Measurements from ENCODE around the gene HTR2C.

HTR2C gene

DNA sequence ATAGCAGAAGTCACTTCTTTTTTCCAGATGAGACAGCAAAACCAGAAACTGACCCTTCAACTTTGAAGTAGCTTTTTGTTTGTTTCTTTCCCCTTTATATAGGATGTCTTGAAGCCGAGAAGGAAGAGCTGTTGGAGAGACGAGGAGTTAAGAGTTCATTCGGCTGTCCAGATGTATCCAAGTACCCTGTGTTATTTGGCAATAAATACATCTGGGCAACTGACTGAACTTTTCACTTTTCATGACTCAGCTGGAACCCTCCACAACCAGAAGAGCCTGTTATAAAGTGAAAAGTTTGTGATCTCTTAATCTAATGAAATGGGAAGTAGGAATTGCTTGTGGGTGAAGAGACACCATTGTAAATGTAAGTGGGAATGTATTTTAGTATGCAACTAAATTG is 131.2 kb downstream of the HTR2C start:
- Histone ChIP-seq H3K4me3 (ENCODE audit: low read length) (no peak overlapping the region), H3K36me3 (ENCODE audit: control insufficient read depth, low read depth, low read length) (no peaks in the 10 kb centered on the region), H3K27me3 (ENCODE audit: control insufficient read depth, insufficient read depth, low read length) (no peaks in the 10 kb centered on the region), H3K4me1 (ENCODE audit: control insufficient read depth, low read depth, low read length) (no peaks in the 10 kb centered on the region), H3K9me3 (ENCODE audit: control insufficient read depth, low read depth, low read length) (no peaks in the 10 kb centered on the region), H3K27ac (ENCODE audit: low read length) (no peak overlapping the region), H3K9ac (ENCODE audit: low read length) (no peak overlapping the region)

DNA sequence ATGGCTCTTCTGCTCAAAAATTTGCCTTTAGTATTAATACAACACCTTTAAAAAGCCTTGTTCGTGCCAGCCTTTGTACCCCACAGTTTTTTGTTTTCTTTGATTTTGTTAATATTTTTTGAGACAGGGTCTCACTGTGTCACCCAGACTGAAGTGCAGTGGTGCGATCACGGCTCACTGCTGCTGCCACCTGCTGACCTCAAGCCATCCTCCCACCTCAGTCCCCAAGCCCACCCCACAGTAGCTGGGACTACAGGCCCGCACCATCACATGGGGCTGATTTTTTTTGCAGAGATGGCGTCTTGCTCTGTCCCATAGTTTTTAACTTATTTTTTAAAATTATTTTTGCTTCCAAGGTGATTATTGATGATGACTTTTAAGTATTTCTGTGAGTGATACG is 134.0 kb downstream of the HTR2C start:
- Histone ChIP-seq H3K27ac (ENCODE audit: low read length) (no peak overlapping the region), H3K9ac (ENCODE audit: low read length) (no peak overlapping the region), H3K27me3 (ENCODE audit: control insufficient read depth, insufficient read depth, low read length) (no peaks in the 10 kb centered on the region), H3K4me1 (ENCODE audit: control insufficient read depth, low read depth, low read length) (no peaks in the 10 kb centered on the region), H3K36me3 (ENCODE audit: control insufficient read depth, low read depth, low read length) (no peaks in the 10 kb centered on the region), H3K4me3 (ENCODE audit: low read length) (no peak overlapping the region), H3K9me3 (ENCODE audit: control insufficient read depth, low read depth, low read length) (no peaks in the 10 kb centered on the region)

DNA sequence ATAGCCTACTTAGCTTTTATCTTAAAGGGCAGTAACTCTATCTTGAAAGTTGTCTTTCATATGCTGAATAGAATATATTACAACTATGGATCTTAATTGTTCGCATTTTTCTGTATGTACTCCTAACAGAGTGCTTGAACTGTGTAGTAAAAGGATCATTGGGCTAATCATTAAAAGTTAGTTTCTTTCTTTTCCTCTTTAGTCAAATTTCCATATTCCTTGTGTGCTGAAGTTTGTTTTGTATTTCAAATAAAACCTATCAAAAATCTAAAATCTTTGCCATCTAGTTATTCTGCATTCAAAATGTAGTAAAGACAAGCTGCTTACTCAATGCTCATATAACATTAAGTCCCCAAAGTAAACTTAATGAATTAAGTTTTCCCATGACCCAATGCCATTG is 182.7 kb downstream of the HTR2C start:
- Histone ChIP-seq H3K4me1 (ENCODE audit: control insufficient read depth, low read depth, low read length) (peaks cover 8% of the 10 kb centered on the region), H3K27me3 (ENCODE audit: control insufficient read depth, insufficient read depth, low read length) (no peaks in the 10 kb centered on the region), H3K4me3 (ENCODE audit: low read length) (no peak overlapping the region), H3K9ac (ENCODE audit: low read length) (no peak overlapping the region), H3K27ac (ENCODE audit: low read length) (no peak overlapping the region), H3K9me3 (ENCODE audit: control insufficient read depth, low read depth, low read length) (peaks cover 5% of the 10 kb centered on the region), H3K36me3 (ENCODE audit: control insufficient read depth, low read depth, low read length) (no peaks in the 10 kb centered on the region)

DNA sequence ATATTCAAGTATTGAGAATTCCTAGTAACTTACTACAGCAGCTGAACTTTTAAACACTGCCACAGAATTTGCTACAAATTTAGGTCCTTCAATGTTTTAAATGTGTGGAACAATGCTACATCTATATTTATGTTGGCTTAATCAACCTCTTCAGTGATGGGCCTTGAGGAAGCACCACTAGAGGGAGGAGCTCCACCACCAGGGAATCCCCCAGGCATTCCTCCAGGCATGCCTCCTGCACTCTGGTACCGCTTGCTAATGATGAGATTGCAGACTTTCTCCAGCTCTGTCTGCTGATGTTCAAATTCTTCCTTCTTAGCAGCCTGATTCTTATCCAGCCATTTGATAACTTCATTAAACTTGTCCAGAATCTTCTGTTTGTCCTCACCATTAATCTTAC is 190.8 kb downstream of the HTR2C start:
- Histone ChIP-seq H3K4me3 (ENCODE audit: low read length) (no peak overlapping the region), H3K27me3 (ENCODE audit: control insufficient read depth, insufficient read depth, low read length) (no peaks in the 10 kb centered on the region), H3K9ac (ENCODE audit: low read length) (no peak overlapping the region), H3K36me3 (ENCODE audit: control insufficient read depth, low read depth, low read length) (no peaks in the 10 kb centered on the region), H3K9me3 (ENCODE audit: control insufficient read depth, low read depth, low read length) (peaks cover 5% of the 10 kb centered on the region), H3K4me1 (ENCODE audit: control insufficient read depth, low read depth, low read length) (peaks cover 16% of the 10 kb centered on the region), H3K27ac (ENCODE audit: low read length) (no peak overlapping the region)

DNA sequence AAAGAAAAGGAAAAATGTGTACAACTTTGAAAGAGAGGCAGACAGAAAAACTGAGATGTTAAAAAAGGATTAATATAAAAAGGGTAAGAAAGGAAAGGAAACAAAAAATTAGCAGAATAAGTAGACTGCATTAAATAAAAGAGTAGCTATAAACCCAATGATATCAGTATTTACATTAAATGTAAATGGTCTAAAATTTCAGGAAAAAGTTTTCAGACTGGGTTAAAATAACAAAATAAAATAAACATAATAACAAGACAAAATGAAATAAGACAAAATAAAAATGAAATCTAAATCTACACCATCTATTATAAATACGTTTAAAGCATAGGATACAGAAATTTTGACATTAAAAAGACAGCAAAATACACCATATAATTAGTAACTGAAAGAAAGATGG is 199.0 kb downstream of the HTR2C start:
- H3K9me3 ChIP-seq (ENCODE audit: control insufficient read depth, low read depth, low read length) = peaks cover 3% of the 10 kb centered on the region
- no peak overlapping the region for H3K9ac ChIP-seq (ENCODE audit: low read length)
- H3K36me3 ChIP-seq (ENCODE audit: control insufficient read depth, low read depth, low read length) = no peaks in the 10 kb centered on the region
- no peak overlapping the region for H3K27ac ChIP-seq (ENCODE audit: low read length)
- H3K27me3 ChIP-seq (ENCODE audit: control insufficient read depth, insufficient read depth, low read length) = no peaks in the 10 kb centered on the region
- H3K4me1 ChIP-seq (ENCODE audit: control insufficient read depth, low read depth, low read length) = peaks cover 22% of the 10 kb centered on the region
- no peak overlapping the region for H3K4me3 ChIP-seq (ENCODE audit: low read length)

DNA sequence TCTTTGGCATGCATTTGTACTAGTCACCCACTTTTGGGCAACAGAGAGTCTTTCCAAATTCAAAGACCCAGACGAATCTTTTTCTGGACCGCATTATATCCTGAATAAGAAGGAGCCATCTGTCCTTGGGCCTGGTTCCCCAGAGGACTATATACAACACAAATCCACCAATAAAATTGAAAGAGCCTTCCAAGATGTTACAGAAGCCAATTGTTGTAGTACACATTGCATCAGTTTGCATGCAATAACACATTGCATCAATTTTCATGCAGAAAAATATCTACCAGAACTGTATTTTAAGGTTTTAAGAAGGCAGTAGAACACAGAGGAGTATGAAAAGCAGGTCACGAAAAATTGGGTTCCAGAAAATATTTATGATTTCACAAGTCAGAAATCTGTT is 203.2 kb downstream of the HTR2C start:
- H3K9me3 ChIP-seq (ENCODE audit: control insufficient read depth, low read depth, low read length) = peaks cover 3% of the 10 kb centered on the region
- no peaks in the 10 kb centered on the region for H3K27me3 ChIP-seq (ENCODE audit: control insufficient read depth, insufficient read depth, low read length)
- H3K27ac ChIP-seq (ENCODE audit: low read length) = no peak overlapping the region
- H3K4me3 ChIP-seq (ENCODE audit: low read length) = no peak overlapping the region
- no peaks in the 10 kb centered on the region for H3K4me1 ChIP-seq (ENCODE audit: control insufficient read depth, low read depth, low read length)
- H3K36me3 ChIP-seq (ENCODE audit: control insufficient read depth, low read depth, low read length) = no peaks in the 10 kb centered on the region
- H3K9ac ChIP-seq (ENCODE audit: low read length) = no peak overlapping the region

DNA sequence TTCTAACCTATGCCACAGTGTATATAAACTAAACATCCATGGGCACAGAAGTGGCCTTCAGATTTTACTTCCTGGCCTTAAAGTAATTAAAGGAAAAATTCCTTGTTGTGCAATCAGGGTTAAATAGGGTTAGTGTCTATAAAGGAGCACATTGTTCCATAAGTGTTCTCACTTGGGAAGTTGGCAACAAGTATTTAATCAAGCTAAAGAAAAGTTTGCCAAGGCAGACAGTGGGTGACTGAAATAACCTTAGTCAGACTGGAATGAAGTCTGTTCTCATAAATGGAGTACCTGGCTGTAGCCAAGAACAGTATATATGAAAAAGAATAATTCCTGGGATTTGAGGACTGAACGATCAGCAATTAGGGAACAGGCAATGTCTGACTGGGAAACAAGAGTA is 213.6 kb downstream of the HTR2C start:
- Histone ChIP-seq H3K36me3 (ENCODE audit: control insufficient read depth, low read depth, low read length) (no peaks in the 10 kb centered on the region), H3K9ac (ENCODE audit: low read length) (no peak overlapping the region), H3K27me3 (ENCODE audit: control insufficient read depth, insufficient read depth, low read length) (no peaks in the 10 kb centered on the region), H3K4me3 (ENCODE audit: low read length) (no peak overlapping the region), H3K27ac (ENCODE audit: low read length) (no peak overlapping the region), H3K4me1 (ENCODE audit: control insufficient read depth, low read depth, low read length) (no peaks in the 10 kb centered on the region), H3K9me3 (ENCODE audit: control insufficient read depth, low read depth, low read length) (no peaks in the 10 kb centered on the region)

DNA sequence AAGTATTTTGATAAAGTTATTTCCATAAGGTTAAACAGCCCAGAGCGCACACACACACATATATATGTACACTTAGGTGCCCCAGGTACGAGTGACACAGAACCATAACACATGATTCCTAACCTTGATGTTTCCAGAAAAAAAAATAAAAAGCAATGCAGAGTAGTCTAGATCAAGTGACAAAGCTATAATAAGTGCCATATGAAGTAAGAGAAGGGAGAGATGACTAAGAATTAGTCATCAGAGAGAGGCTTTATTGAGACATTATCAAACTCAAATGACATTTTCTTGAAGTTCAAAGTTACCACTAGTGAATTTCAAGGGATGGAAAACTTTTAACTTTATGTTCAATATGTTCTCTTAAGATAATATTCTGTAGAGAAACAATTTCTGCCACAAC is 215.0 kb downstream of the HTR2C start:
- H3K27ac ChIP-seq (ENCODE audit: low read length) = no peak overlapping the region
- no peak overlapping the region for H3K9ac ChIP-seq (ENCODE audit: low read length)
- H3K27me3 ChIP-seq (ENCODE audit: control insufficient read depth, insufficient read depth, low read length) = no peaks in the 10 kb centered on the region
- no peaks in the 10 kb centered on the region for H3K36me3 ChIP-seq (ENCODE audit: control insufficient read depth, low read depth, low read length)
- no peaks in the 10 kb centered on the region for H3K4me1 ChIP-seq (ENCODE audit: control insufficient read depth, low read depth, low read length)
- H3K9me3 ChIP-seq (ENCODE audit: control insufficient read depth, low read depth, low read length) = no peaks in the 10 kb centered on the region
- H3K4me3 ChIP-seq (ENCODE audit: low read length) = no peak overlapping the region

DNA sequence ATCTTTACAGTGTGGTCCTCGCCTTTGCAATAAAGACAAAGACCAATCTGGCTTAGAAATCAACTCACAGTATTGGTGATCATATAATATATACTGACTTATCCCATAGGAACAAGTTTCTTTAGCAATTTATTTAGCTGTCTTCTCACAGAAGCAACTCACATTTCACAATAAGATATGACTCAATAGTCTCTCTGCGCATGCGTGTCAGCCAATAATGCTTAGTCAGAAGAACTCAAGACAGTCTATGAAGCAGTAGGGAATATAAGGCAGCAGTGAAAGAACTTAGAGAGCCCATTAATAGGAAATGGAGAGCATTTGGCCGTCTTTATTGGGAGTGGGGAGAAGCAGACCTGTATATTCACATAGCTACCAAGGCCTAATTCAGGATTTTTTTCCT is 216.8 kb downstream of the HTR2C start:
- H3K27ac ChIP-seq (ENCODE audit: low read length) = no peak overlapping the region
- no peak overlapping the region for H3K9ac ChIP-seq (ENCODE audit: low read length)
- no peaks in the 10 kb centered on the region for H3K36me3 ChIP-seq (ENCODE audit: control insufficient read depth, low read depth, low read length)
- H3K4me3 ChIP-seq (ENCODE audit: low read length) = no peak overlapping the region
- no peaks in the 10 kb centered on the region for H3K4me1 ChIP-seq (ENCODE audit: control insufficient read depth, low read depth, low read length)
- no peaks in the 10 kb centered on the region for H3K27me3 ChIP-seq (ENCODE audit: control insufficient read depth, insufficient read depth, low read length)
- H3K9me3 ChIP-seq (ENCODE audit: control insufficient read depth, low read depth, low read length) = no peaks in the 10 kb centered on the region

DNA sequence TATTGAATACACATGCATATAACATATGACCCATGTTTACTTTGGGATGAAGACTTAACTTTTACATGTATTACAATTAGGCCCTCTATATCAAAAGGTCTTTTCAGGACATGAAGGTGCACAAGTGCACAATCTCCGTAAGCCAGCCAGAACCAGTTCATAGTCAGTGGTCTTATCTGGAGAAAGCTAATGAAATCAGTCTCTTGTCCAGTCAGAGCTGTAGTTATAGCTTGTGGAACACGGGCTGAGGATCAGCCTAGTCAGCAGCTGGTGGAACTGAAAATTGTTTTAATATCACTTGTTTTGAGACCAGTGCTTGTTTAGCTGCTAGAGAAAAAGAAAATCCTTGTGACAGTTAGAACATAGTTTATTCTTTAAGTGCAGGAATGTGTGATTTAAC is 235.6 kb downstream of the HTR2C start:
- Histone ChIP-seq H3K27me3 (ENCODE audit: control insufficient read depth, insufficient read depth, low read length) (no peaks in the 10 kb centered on the region), H3K4me3 (ENCODE audit: low read length) (no peak overlapping the region), H3K27ac (ENCODE audit: low read length) (no peak overlapping the region), H3K36me3 (ENCODE audit: control insufficient read depth, low read depth, low read length) (no peaks in the 10 kb centered on the region), H3K4me1 (ENCODE audit: control insufficient read depth, low read depth, low read length) (no peaks in the 10 kb centered on the region), H3K9ac (ENCODE audit: low read length) (no peak overlapping the region), H3K9me3 (ENCODE audit: control insufficient read depth, low read depth, low read length) (no peaks in the 10 kb centered on the region)

DNA sequence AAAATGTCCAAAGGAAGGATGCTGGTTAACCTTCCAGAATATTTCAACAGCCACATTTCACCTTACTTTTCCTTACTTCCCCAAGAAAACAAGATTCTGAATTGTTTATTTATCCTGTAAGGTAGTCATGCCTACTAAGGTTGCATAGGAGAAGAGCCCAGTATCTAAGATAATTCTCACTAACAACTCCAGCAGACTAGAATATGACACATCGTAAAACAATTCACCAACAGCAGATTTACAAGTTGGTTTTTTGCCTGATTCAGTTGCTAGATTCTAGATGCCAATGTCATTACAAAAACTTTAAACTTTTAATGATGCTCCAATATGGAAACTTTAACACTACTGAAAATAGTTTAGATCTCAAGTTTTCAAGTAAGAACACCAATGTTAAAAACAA is 257.2 kb downstream of the HTR2C start:
- no peaks in the 10 kb centered on the region for H3K27me3 ChIP-seq (ENCODE audit: control insufficient read depth, insufficient read depth, low read length)
- H3K27ac ChIP-seq (ENCODE audit: low read length) = no peak overlapping the region
- H3K36me3 ChIP-seq (ENCODE audit: control insufficient read depth, low read depth, low read length) = no peaks in the 10 kb centered on the region
- H3K4me1 ChIP-seq (ENCODE audit: control insufficient read depth, low read depth, low read length) = no peaks in the 10 kb centered on the region
- no peaks in the 10 kb centered on the region for H3K9me3 ChIP-seq (ENCODE audit: control insufficient read depth, low read depth, low read length)
- H3K9ac ChIP-seq (ENCODE audit: low read length) = no peak overlapping the region
- H3K4me3 ChIP-seq (ENCODE audit: low read length) = no peak overlapping the region

DNA sequence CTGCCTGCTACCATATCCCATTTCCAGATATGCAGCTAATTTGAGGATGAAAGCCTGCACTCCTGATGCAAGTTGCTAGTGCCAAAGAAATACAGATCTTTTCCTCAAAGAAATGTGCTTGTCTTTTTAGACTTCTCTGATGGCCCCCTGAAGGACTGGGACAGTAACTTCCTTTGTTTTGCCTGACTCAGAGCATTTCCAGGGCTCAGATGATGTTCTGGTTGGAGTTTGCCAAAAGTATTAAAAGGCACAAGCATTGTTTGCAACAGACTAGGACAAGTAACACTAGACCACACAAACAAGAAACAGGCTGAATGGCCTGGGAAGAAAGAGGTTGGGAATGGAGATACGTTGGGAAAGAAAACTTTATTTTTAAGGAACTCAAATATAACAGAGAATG is 258.3 kb downstream of the HTR2C start:
- H3K9ac ChIP-seq (ENCODE audit: low read length) = no peak overlapping the region
- H3K27ac ChIP-seq (ENCODE audit: low read length) = no peak overlapping the region
- no peaks in the 10 kb centered on the region for H3K27me3 ChIP-seq (ENCODE audit: control insufficient read depth, insufficient read depth, low read length)

DNA sequence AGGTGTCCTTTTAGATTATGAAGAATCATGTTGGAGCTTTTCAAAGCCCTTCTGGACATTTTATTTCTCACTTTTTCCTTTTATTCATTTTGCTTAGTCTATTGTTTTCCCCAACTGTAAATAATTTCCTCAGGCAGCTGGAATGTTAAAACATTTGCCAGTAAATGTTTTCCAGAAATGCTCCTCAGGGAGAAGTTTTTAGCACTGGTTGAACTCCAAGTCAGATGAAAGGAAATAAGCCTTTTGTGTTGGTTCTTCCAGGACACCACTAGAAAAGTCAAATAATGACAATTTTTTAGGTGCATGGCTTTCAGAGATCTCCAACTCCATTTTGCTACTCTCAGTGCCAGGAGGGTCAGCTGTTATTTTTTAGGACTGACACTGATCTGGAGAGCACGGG is 305.6 kb downstream of the HTR2C start:
- H3K27me3 ChIP-seq (ENCODE audit: control insufficient read depth, insufficient read depth, low read length) = no peaks in the 10 kb centered on the region
- H3K4me3 ChIP-seq (ENCODE audit: low read length) = no peak overlapping the region
- H3K4me1 ChIP-seq (ENCODE audit: control insufficient read depth, low read depth, low read length) = no peaks in the 10 kb centered on the region
- H3K36me3 ChIP-seq (ENCODE audit: control insufficient read depth, low read depth, low read length) = no peaks in the 10 kb centered on the region
- no peaks in the 10 kb centered on the region for H3K9me3 ChIP-seq (ENCODE audit: control insufficient read depth, low read depth, low read length)
- H3K27ac ChIP-seq (ENCODE audit: low read length) = no peak overlapping the region
- no peak overlapping the region for H3K9ac ChIP-seq (ENCODE audit: low read length)

More for the DNA sequence above, 258.3 kb downstream of the HTR2C start:
- Histone ChIP-seq H3K9me3 (ENCODE audit: control insufficient read depth, low read depth, low read length) (no peaks in the 10 kb centered on the region), H3K4me1 (ENCODE audit: control insufficient read depth, low read depth, low read length) (no peaks in the 10 kb centered on the region), H3K36me3 (ENCODE audit: control insufficient read depth, low read depth, low read length) (no peaks in the 10 kb centered on the region), H3K4me3 (ENCODE audit: low read length) (no peak overlapping the region)
